K562 (cell line): ENCODE results near the gene MAP7D1. TPM values are rescaled to one million over a fixed set of nuclear protein-coding genes. Genes with fewer than 3 reads are reported as not detected.

Source experiments
- ARID3B ChIP-seq: fragments of 250-450 bp; sonication (Bioruptor Pico); IDR thresholded peaks from 2 replicates; pipeline ENCODE4 v1.4.0; 2020; ENCODE audit warnings: borderline replicate concordance
- HCFC1 ChIP-seq: IDR thresholded peaks from 2 replicates; pipeline ENCODE4 v1.6.1; 2012; ENCODE audit warnings: low read depth, low read length, improper control_type of control experiment
- JUN ChIP-seq, 2 experiments: sonication (generic) in 1 of 2; formaldehyde crosslinking in 1 of 2; IDR thresholded peaks; 2 replicates each; pipeline versions ENCODE4 v1.6.1 to v1.8.0; 2012 to 2022; ENCODE audit warnings: borderline replicate concordance in 2 of 2, mild to moderate bottlenecking in 2 of 2, improper control_type of control experiment in 1 of 2, low read depth in 1 of 2, low read length in 1 of 2, missing genetic modification reagents in 1 of 2
- JUND ChIP-seq, 2 experiments: IDR thresholded peaks; 2 replicates in 1 of 2; 3 replicates in 1 of 2; pipeline ENCODE4 v1.6.1; 2011; ENCODE audit warnings: borderline replicate concordance in 2 of 2, low read depth in 2 of 2, low read length in 2 of 2, improper control_type of control experiment in 1 of 2, missing biosample characterization in 1 of 2, missing genetic modification characterization in 1 of 2, missing genetic modification reagents in 1 of 2
- NR3C1 ChIP-seq: sonication (generic); formaldehyde crosslinking; IDR thresholded peaks from 2 replicates; pipeline ENCODE4 v1.8.1; 2022; ENCODE audit warnings: missing genetic modification reagents
- RNF2 ChIP-seq: sonication (generic); IDR thresholded peaks from 2 replicates; pipeline ENCODE4 v1.6.1; 2016
- ZFP36 ChIP-seq: fragments of 150-350 bp; IDR thresholded peaks from 2 replicates; pipeline ENCODE4 v1.6.1; 2018; ENCODE audit warnings: low read length, low read depth; ENCODE audit not compliant: partially characterized antibody
- ZNF318 ChIP-seq, 2 experiments: fragments of 450-650 bp; IDR thresholded peaks; 2 replicates each; pipeline ENCODE4 v1.6.1; 2016; ENCODE audit warnings: mild to moderate bottlenecking in 2 of 2, borderline replicate concordance in 1 of 2, low read depth in 1 of 2, moderate library complexity in 1 of 2
- ZNF507 ChIP-seq: conservative IDR thresholded peaks from 2 replicates; pipeline ENCODE4 v1.6.1; 2017; ENCODE audit warnings: missing genetic modification characterization, missing compliant biosample characterization
- ZNF592 ChIP-seq: fragments of 450-650 bp; IDR thresholded peaks from 2 replicates; pipeline ENCODE4 v1.6.1; 2017; ENCODE audit warnings: antibody characterized with exemption, mild to moderate bottlenecking
- polyA plus RNA-seq, 8 experiments: library from polyadenylated mRNA; depleted of rRNA in 4 of 8; stranded (reverse) in 5 of 8; unstranded in 3 of 8; fragments of >200 nt; fragmentation: Nextera tagmentation in 2 of 8; fragmentation: Illumina TruSeq in 1 of 8; extraction: Ambion mirVana in 2 of 8; extraction: Trizol in 1 of 8; gene quantifications; 2 replicates each; pipeline versions ENCODE4 v1.2.1 to v1.2.3, GENCODE V29; 2011 to 2014; ENCODE audit warnings: inconsistent platforms in 1 of 8, missing spikeins in 1 of 8
- total RNA-seq, 7 experiments: library from RNA; depleted of rRNA in 6 of 7; stranded (reverse); fragments of >200 nt in 6 of 7; fragmentation: Illumina TruSeq in 2 of 7; extraction: Trizol in 2 of 7; gene quantifications; 2 replicates each; pipeline versions ENCODE4 v1.2.1 to v1.2.3, GENCODE V29; 2011 to 2021; ENCODE audit warnings: low replicate concordance in 1 of 7

Gene MAP7D1
- total and polyA plus RNA-seq, 9 of the 15 experiments (the other 6 are each of a cell fraction or from before 2014, with no cell fraction given): 3.6 to 108 (median 34.5) TPM

- TF ChIP-seq ZNF592 (0 out of 2 replicates have a peak, but pooled peaks have one; percentile 12), JUND (IDR thresholded peaks at IDR 0.05; ENCODE audit: borderline replicate concordance, low read depth, low read length) (no peak), JUND (tag; IDR thresholded peaks at IDR 0.05; ENCODE audit: borderline replicate concordance, low read depth, low read length) (no peak), ZNF318 (IDR thresholded peaks at IDR 0.05; ENCODE audit: borderline replicate concordance in 1 of 2, low read depth in 1 of 2) (no peak), RNF2 (no peak), JUN (IDR thresholded peaks at IDR 0.05; ENCODE audit: borderline replicate concordance, low read depth, low read length) (no peak), JUN (CRISPR knock-in tag; IDR thresholded peaks at IDR 0.05; ENCODE audit: borderline replicate concordance) (no peak), ARID3B (0 out of 2 replicates have a peak, but pooled peaks have one; percentile 57), ZNF507 (tag) (no peak), ZFP36 (no peak), NR3C1 (no peak), HCFC1 (peak; percentile 4; the same call in 1 of the 2 replicates)
Observed at GRCh38 chr1:36154765-36155407, 1.1 kb upstream of the MAP7D1 start (continued).
